Nephron progenitor cell (in vitro differentiated cells): ENCODE measurements around the gene MAP1LC3B.
A peak's percentile ranks its signal among the peaks of the same experiment; 100 is the strongest.
"Not testable (repeated sequence)": the region's sequence is repeated elsewhere in the genome, so short reads cannot be mapped to it uniquely, and the experiment has no call there.

ENCODE experiments used
- DNase-seq: peaks from one replicate; pipeline ENCODE4 v3.0.0; 2021
- H3K27ac Mint-ChIP-seq: 2 replicates; pipeline ENCODE4 v1.8.0; 2021; ENCODE audit warnings: mild to moderate bottlenecking, moderate library complexity, mixed read lengths
- H3K27me3 Mint-ChIP-seq: 2 replicates; pipeline ENCODE4 v1.8.0; 2021; ENCODE audit warnings: mild to moderate bottlenecking, low read depth, mixed read lengths; ENCODE audit not compliant: poor library complexity
- H3K36me3 Mint-ChIP-seq: 2 replicates; pipeline ENCODE4 v1.8.0; 2021; ENCODE audit warnings: low read depth, mixed read lengths
- H3K4me1 Mint-ChIP-seq: 2 replicates; pipeline ENCODE4 v1.8.0; 2021; ENCODE audit warnings: mixed read lengths
- H3K4me3 Mint-ChIP-seq: 2 replicates; pipeline ENCODE4 v1.8.0; 2021; ENCODE audit warnings: mild to moderate bottlenecking, moderate library complexity, mixed read lengths
- H3K9me3 Mint-ChIP-seq: 2 replicates; pipeline ENCODE4 v1.8.0; 2021; ENCODE audit warnings: mild to moderate bottlenecking, moderate library complexity, mixed read lengths
- TF ChIP-seq, protein P1 (sequence below): fragments of 200-600 bp; sonication (generic); IDR thresholded peaks from 2 replicates; pipeline ENCODE4 v1.5.0; 2021; ENCODE audit warnings: antibody characterized with exemption

The MAP1LC3B gene

DNA sequence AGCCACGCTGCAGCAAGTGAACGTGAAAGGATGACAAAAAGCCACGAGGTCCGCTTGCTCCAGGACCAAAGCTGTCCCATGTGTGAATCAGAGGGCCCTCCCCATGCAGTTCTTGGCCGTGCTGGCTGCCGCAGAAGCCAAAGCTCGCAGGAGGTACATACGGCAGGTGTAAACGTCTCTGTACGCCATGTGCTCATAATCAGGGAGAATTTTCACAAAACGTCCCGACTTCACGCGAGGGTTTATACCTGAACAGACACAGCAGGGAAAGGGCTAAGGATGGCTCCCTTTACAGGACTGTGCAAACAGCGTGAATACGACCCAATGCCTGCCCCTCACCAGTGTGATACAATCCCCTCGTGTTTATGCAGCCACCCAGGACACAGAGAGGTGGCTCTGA is 33.9 kb upstream of the MAP1LC3B start:
- Mint-ChIP-seq H3K36me3 (peaks cover 40% of the 10 kb centered on the region), H3K27me3 (no peaks in the 10 kb centered on the region), H3K4me1 (peaks cover 17% of the 10 kb centered on the region), H3K4me3 (no peak overlapping the region), H3K9me3 (no peaks in the 10 kb centered on the region), H3K27ac (no peak overlapping the region)
- DNase-seq: no peak
- TF ChIP-seq, protein P1, sequence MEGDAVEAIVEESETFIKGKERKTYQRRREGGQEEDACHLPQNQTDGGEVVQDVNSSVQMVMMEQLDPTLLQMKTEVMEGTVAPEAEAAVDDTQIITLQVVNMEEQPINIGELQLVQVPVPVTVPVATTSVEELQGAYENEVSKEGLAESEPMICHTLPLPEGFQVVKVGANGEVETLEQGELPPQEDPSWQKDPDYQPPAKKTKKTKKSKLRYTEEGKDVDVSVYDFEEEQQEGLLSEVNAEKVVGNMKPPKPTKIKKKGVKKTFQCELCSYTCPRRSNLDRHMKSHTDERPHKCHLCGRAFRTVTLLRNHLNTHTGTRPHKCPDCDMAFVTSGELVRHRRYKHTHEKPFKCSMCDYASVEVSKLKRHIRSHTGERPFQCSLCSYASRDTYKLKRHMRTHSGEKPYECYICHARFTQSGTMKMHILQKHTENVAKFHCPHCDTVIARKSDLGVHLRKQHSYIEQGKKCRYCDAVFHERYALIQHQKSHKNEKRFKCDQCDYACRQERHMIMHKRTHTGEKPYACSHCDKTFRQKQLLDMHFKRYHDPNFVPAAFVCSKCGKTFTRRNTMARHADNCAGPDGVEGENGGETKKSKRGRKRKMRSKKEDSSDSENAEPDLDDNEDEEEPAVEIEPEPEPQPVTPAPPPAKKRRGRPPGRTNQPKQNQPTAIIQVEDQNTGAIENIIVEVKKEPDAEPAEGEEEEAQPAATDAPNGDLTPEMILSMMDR: no peak

DNA sequence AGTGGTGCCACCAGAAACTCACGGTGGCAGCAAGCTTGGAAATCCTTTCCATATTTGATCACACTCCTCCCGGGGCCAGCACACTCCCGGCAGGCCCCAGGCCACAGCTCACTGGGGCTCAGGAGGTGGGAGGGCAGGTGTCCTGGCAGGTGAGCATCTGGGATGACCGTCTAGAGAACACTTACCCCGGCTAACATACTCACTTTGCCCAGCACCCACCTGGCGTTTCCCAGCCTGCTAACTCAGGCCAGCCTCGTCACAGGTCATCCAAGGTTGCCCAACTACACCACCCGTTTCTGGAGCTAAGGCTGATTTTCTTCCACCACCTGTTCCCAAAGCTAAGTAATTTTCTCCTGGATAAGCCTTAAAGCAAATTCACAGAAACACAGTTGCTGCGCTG is 33.4 kb upstream of the MAP1LC3B start:
- Mint-ChIP-seq H3K27ac (no peak overlapping the region), H3K9me3 (no peaks in the 10 kb centered on the region), H3K27me3 (no peaks in the 10 kb centered on the region), H3K4me1 (peaks cover 19% of the 10 kb centered on the region), H3K4me3 (no peak overlapping the region), H3K36me3 (peaks cover 40% of the 10 kb centered on the region)
- DNase-seq: no peak
- TF ChIP-seq, protein P1: no peak

DNA sequence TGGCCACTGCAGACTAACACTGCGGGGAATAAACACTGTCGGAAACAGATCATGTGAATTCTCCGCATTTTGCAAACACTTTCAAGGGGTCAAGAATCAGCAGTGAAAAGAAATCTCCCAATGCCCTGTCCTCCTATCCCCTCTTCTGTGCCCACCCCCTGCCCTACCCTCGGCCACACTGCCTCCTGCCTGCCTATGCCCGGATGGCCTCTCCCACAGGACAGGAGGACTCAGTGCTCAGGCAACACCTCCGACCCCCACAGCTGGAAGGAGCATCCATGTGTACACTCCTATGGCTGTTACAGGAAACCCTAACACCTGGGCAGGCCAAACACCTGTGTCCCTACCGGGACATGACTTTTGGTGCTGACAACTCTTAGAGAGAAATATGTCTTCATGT is 33.0 kb upstream of the MAP1LC3B start:
- TF ChIP-seq, protein P1: no peak
- H3K27ac Mint-ChIP-seq: peak overlapping the region; percentile 34
- H3K4me3 Mint-ChIP-seq: no peak overlapping the region
- H3K4me1 Mint-ChIP-seq: peaks cover 24% of the 10 kb centered on the region
- peaks cover 40% of the 10 kb centered on the region for H3K36me3 Mint-ChIP-seq
- no peak for DNase-seq
- no peaks in the 10 kb centered on the region for H3K27me3 Mint-ChIP-seq
- H3K9me3 Mint-ChIP-seq: no peaks in the 10 kb centered on the region

- Mint-ChIP-seq H3K27me3 (peaks cover 4% of the 10 kb centered on the region), H3K36me3 (peaks cover 44% of the 10 kb centered on the region)
Observed at GRCh38 chr16:87360862-87361610, 31.1 kb upstream of the MAP1LC3B start.

GRCh38 chr16:87361916-87362619 is 30.1 kb upstream of the MAP1LC3B start:
- Mint-ChIP-seq H3K27ac (no peak overlapping the region), H3K27me3 (peaks cover 4% of the 10 kb centered on the region), H3K9me3 (no peaks in the 10 kb centered on the region), H3K4me3 (no peak overlapping the region), H3K36me3 (peaks cover 51% of the 10 kb centered on the region), H3K4me1 (peaks cover 30% of the 10 kb centered on the region)
- no peak for DNase-seq
- TF ChIP-seq, protein P1: no peak

More at GRCh38 chr16:87360862-87361610, 31.1 kb upstream of the MAP1LC3B start:
- no peak overlapping the region for H3K4me3 Mint-ChIP-seq
- TF ChIP-seq, protein P1: no peak
- no peaks in the 10 kb centered on the region for H3K9me3 Mint-ChIP-seq
- no peak for DNase-seq
- peaks cover 30% of the 10 kb centered on the region for H3K4me1 Mint-ChIP-seq
- H3K27ac Mint-ChIP-seq: peak overlapping the region; percentile 36

- peak overlapping the region; percentile 73 for H3K27ac Mint-ChIP-seq
- H3K27me3 Mint-ChIP-seq, DNase-seq, H3K9me3 Mint-ChIP-seq, H3K4me3 Mint-ChIP-seq: not testable (repeated sequence)
- peaks cover 38% of the 10 kb centered on the region for H3K4me1 Mint-ChIP-seq
- H3K36me3 Mint-ChIP-seq: peaks cover 50% of the 10 kb centered on the region
Observed at GRCh38 chr16:87362828-87363559, 29.1 kb upstream of the MAP1LC3B start.
